OCI-LY7 (cell line): ENCODE data around the gene PTRH2.

ENCODE experiments used
- CTCF ChIP-seq: fragments of 200-600 bp; sonication (generic); conservative IDR thresholded peaks from 2 replicates; pipeline ENCODE4 v1.5.1; 2014; ENCODE audit warnings: mild to moderate bottlenecking, antibody characterized with exemption, low read length, moderate library complexity, mixed read lengths
- EZH2phosphoT487 ChIP-seq: fragments of 200-600 bp; sonication (generic); IDR thresholded peaks from 2 replicates; pipeline ENCODE4 v1.6.1; 2018; ENCODE audit warnings: low read depth, borderline replicate concordance, mild to moderate bottlenecking, mixed run types, antibody characterized with exemption, low read length, moderate library complexity, mixed read lengths

GRCh38 chr17:59707149-59707970 is at the start of gene PTRH2, which contains the start of gene VMP1:
- no peak for TF ChIP-seq CTCF
- no peak for TF ChIP-seq EZH2phosphoT487
